Esophagus (tissue), 2 donors: ENCODE data around the gene TLNRD1. TPM values are rescaled to one million over a fixed set of nuclear protein-coding genes. Genes with fewer than 3 reads are reported as not detected.

Experiments
- H3K27ac ChIP-seq, 2 donors: one replicate each; pipeline ENCODE4 v1.5.1; 2013; ENCODE audit warnings: low read depth in 2 of 2, mild to moderate bottlenecking in 2 of 2, inconsistent platforms in 1 of 2, low read length in 1 of 2, moderate library complexity in 1 of 2
- H3K27me3 ChIP-seq, 2 donors: one replicate each; pipeline ENCODE4 v1.6.1; 2013; ENCODE audit warnings: low read length in 2 of 2, control low read depth in 1 of 2, mild to moderate bottlenecking in 1 of 2; ENCODE audit not compliant: insufficient read depth in 2 of 2, control insufficient read depth in 1 of 2
- H3K36me3 ChIP-seq, 2 donors: one replicate each; pipeline ENCODE4 v1.6.1; 2013; ENCODE audit warnings: low read length in 1 of 2; ENCODE audit not compliant: control insufficient read depth in 2 of 2, insufficient read depth in 2 of 2
- H3K4me1 ChIP-seq, 2 donors: one replicate each; pipeline ENCODE4 v1.6.1; 2013; ENCODE audit warnings: low read length in 1 of 2; ENCODE audit not compliant: control insufficient read depth in 2 of 2, insufficient read depth in 2 of 2
- H3K4me3 ChIP-seq, 2 donors: one replicate each; pipeline ENCODE4 v1.5.1; 2013; ENCODE audit warnings: low read length in 2 of 2, mild to moderate bottlenecking in 2 of 2, low read depth in 1 of 2, moderate library complexity in 1 of 2
- H3K9me3 ChIP-seq, 2 donors: one replicate each; pipeline ENCODE4 v1.6.1; 2013; ENCODE audit warnings: mild to moderate bottlenecking in 2 of 2, low read depth in 1 of 2, low read length in 1 of 2, moderate library complexity in 1 of 2; ENCODE audit not compliant: control insufficient read depth in 2 of 2, insufficient read depth in 1 of 2
- WGBS, 2 donors: extraction: QIAGEN DNeasy Blood & Tissue Kit; methylation state at CpG; one replicate each; pipeline ENCODE4 v1.1.7; 2013; 5-methylcytosine and 5-hydroxymethylcytosine counted together
- polyA plus RNA-seq, 2 donors: library from polyadenylated mRNA; stranded (reverse); fragments of 200-250 nt; gene quantifications; one replicate each; pipeline ENCODE4 v1.2.3, GENCODE V29; 2013
- donor health status: healthy with polysubstance abuse.
- donor health status: Bipolar disorder and iron deficiency.

The TLNRD1 gene
- polyA plus RNA-seq, 2 donors, result 5.6 to 5.9 TPM

- no peak overlapping the region for H3K27ac ChIP-seq
- H3K9me3 ChIP-seq, result no peaks in the 10 kb centered on the region
- WGBS, 2 donors, result 58 to 60% methylated on average over 8 of the region's 8 CpGs
- H3K4me3 ChIP-seq, result peak overlapping the region; percentile 34 to 93
- H3K27me3 ChIP-seq, result no peaks in the 10 kb centered on the region
- H3K4me1 ChIP-seq, result peaks cover 2 to 7% of the 10 kb centered on the region in 2 donors
- no peaks in the 10 kb centered on the region for H3K36me3 ChIP-seq
These were observed 12.5 kb upstream of the TLNRD1 start for GRCh38 chr15:80988148-80988796.

DNA sequence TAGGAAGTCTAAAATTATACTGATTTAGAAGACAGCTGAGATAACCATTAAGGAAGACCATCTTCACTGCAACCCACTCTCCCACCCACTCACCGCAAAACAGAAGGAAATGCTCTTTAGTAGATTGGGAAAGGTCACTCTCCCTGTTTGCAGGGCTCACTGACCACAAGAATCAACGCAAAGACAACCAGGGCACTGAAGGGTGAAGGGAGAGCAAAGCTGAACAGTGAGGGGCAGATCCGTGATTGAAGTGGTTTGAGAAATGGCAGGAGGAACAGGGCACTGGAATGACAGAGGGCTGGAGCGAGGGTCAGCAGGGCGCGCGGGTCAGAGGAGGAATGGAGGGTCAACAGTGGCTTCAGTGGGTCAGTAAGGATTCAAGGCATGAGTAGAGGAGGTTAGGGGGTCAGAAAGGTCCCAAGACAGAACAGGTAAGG lies 11.6 kb upstream of the TLNRD1 start:
- H3K4me1 ChIP-seq, result peaks cover 2 to 7% of the 10 kb centered on the region in 2 donors
- WGBS, 2 donors, result 0% methylated on average over 7 of the region's 7 CpGs

GRCh38 chr15:80989518-80990478 lies 10.9 kb upstream of the TLNRD1 start, which contains the start of gene MESD:
TSS of gene MESD (minus strand) at chr15:80989819. CDS start at chr15:80989791, 28 bp downstream.
- Histone ChIP-seq H3K27me3 (no peaks in the 10 kb centered on the region), H3K4me1 (peaks cover 2 to 7% of the 10 kb centered on the region in 2 donors), H3K9me3 (no peaks in the 10 kb centered on the region), H3K36me3 (no peaks in the 10 kb centered on the region), H3K4me3 (peak within 1 kb of the TSS; percentile 93 to 96), H3K27ac (peak within 1 kb of the TSS; percentile 90 to 96)
- 0 to 1% methylated on average over 44 to 63 of the region's 63 CpGs for WGBS, 2 donors

More for the DNA sequence above, 11.6 kb upstream of the TLNRD1 start:
- H3K9me3 ChIP-seq, result no peaks in the 10 kb centered on the region
- H3K27me3 ChIP-seq, result no peaks in the 10 kb centered on the region
- no peaks in the 10 kb centered on the region for H3K36me3 ChIP-seq
- peak overlapping the region; percentile 93 to 96 for H3K4me3 ChIP-seq
- peak overlapping the region; percentile 90 to 92 for H3K27ac ChIP-seq

GRCh38 chr15:80990955-80991354 lies 9.8 kb upstream of the TLNRD1 start:
- no peaks in the 10 kb centered on the region for H3K9me3 ChIP-seq
- no peaks in the 10 kb centered on the region for H3K36me3 ChIP-seq
- no peak overlapping the region for H3K4me3 ChIP-seq
- peak overlapping the region; percentile 68 to 69 for H3K27ac ChIP-seq
- WGBS, 2 donors, result 84 to 92% methylated on average over 1 of the region's 1 CpG
- peaks cover 2 to 7% of the 10 kb centered on the region in 2 donors for H3K4me1 ChIP-seq
- no peaks in the 10 kb centered on the region for H3K27me3 ChIP-seq

GRCh38 chr15:80991421-80991820 lies 9.3 kb upstream of the TLNRD1 start:
- WGBS, 2 donors, result 57 to 61% methylated on average over 5 of the region's 5 CpGs
- Histone ChIP-seq H3K4me3 (no peak overlapping the region), H3K27ac (peak overlapping the region; percentile 68 to 69), H3K9me3 (no peaks in the 10 kb centered on the region), H3K27me3 (no peaks in the 10 kb centered on the region), H3K4me1 (peaks cover 2 to 7% of the 10 kb centered on the region in 2 donors), H3K36me3 (no peaks in the 10 kb centered on the region)

- H3K27me3 ChIP-seq, result no peaks in the 10 kb centered on the region
- H3K36me3 ChIP-seq, result no peaks in the 10 kb centered on the region
- H3K9me3 ChIP-seq, result no peaks in the 10 kb centered on the region
- peaks cover 0 to 5% of the 10 kb centered on the region in 2 donors for H3K4me1 ChIP-seq
- WGBS, 2 donors, result 83 to 86% methylated on average over 4 of the region's 4 CpGs
- no peak overlapping the region for H3K4me3 ChIP-seq
- H3K27ac ChIP-seq, result peak overlapping the region in 1 of 2 donors; percentile 34
These were observed 8.7 kb upstream of the TLNRD1 start for GRCh38 chr15:80992006-80992405.

GRCh38 chr15:80992441-80992840 lies 8.3 kb upstream of the TLNRD1 start:
- peak overlapping the region in 1 of 2 donors; percentile 34 for H3K27ac ChIP-seq
- 81 to 89% methylated on average over 1 of the region's 1 CpG for WGBS, 2 donors
- peaks cover 0 to 5% of the 10 kb centered on the region in 2 donors for H3K4me1 ChIP-seq
- no peaks in the 10 kb centered on the region for H3K27me3 ChIP-seq
- H3K36me3 ChIP-seq, result no peaks in the 10 kb centered on the region
- H3K4me3 ChIP-seq, result no peak overlapping the region
- no peaks in the 10 kb centered on the region for H3K9me3 ChIP-seq

DNA sequence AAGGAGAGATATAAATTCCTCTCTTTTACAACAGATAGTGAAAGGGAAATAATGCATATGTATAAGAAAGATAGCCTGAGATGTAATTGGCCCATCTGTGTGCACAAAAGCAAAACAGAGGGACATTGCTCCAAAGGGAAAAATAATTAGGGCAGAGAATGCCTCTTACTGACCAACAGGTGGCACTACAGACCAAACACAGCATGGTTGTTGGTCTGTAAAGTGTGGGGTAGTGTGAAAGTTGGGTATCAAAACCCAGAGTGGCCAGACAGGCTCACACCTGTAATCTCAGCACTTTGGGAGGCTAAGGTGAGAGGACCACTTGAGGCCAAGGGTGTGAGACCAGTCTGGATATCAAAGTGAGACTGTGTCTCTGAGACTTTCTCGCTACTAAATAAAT lies 4.5 kb upstream of the TLNRD1 start:
- WGBS, 2 donors, result 100% methylated on average over 1 of the region's 1 CpG

DNA sequence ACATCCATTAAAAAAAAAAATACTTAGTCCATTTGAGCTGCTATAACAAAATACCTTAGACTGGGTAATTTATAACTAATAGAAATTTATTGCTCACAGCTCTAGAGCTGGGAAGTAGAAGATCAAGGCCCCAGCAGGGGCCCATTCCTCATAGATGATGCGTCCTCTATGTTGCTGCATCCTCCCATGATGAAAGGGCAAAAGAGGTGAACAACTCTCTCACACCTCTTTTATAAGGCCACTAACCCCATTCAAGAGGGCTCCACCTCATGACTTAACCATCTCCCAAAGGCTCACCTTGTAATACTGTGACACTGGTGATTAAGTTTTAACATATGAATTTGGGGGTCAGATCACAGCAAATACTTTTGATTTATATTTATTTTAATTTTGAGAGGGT lies 3.0 kb upstream of the TLNRD1 start:
- H3K9me3 ChIP-seq, result peaks cover 0 to 3% of the 10 kb centered on the region in 2 donors
- WGBS, 2 donors, result 93 to 97% methylated on average over 1 of the region's 1 CpG

More for the DNA sequence above, 4.5 kb upstream of the TLNRD1 start:
- Histone ChIP-seq H3K27ac (no peak overlapping the region), H3K4me1 (no peaks in the 10 kb centered on the region), H3K27me3 (no peaks in the 10 kb centered on the region), H3K9me3 (no peaks in the 10 kb centered on the region), H3K36me3 (no peaks in the 10 kb centered on the region), H3K4me3 (no peak overlapping the region)

More for the DNA sequence above, 3.0 kb upstream of the TLNRD1 start:
- Histone ChIP-seq H3K36me3 (peaks cover 0 to 6% of the 10 kb centered on the region in 2 donors), H3K4me3 (no peak overlapping the region), H3K27me3 (no peaks in the 10 kb centered on the region), H3K27ac (no peak overlapping the region), H3K4me1 (peaks cover 3 to 6% of the 10 kb centered on the region in 2 donors)
